ENCODE results near the gene TPRG1L. TPM values are rescaled to one million over a fixed set of nuclear protein-coding genes. Genes with fewer than 3 reads are reported as not detected.
"Not testable (repeated sequence)": the region's sequence is repeated elsewhere in the genome, so short reads cannot be mapped to it uniquely, and the experiment has no call there.

TPRG1L gene
- total RNA-seq, 2 experiments from 2014 or later, result 9.5 to 10.0 TPM

- Mint-ChIP-seq H3K9me3 (no peaks in the 10 kb centered on the region), H3K27ac (no peak overlapping the region), H3K36me3 (no peaks in the 10 kb centered on the region), H3K4me3 (peak overlapping the region; percentile 47), H3K27me3 (peaks cover 21% of the 10 kb centered on the region), H3K4me1 (peaks cover 2% of the 10 kb centered on the region)
- DNase-seq, result no peak
Measured at GRCh38 chr1:3610527-3611169, 14.2 kb upstream of the TPRG1L start.

DNA sequence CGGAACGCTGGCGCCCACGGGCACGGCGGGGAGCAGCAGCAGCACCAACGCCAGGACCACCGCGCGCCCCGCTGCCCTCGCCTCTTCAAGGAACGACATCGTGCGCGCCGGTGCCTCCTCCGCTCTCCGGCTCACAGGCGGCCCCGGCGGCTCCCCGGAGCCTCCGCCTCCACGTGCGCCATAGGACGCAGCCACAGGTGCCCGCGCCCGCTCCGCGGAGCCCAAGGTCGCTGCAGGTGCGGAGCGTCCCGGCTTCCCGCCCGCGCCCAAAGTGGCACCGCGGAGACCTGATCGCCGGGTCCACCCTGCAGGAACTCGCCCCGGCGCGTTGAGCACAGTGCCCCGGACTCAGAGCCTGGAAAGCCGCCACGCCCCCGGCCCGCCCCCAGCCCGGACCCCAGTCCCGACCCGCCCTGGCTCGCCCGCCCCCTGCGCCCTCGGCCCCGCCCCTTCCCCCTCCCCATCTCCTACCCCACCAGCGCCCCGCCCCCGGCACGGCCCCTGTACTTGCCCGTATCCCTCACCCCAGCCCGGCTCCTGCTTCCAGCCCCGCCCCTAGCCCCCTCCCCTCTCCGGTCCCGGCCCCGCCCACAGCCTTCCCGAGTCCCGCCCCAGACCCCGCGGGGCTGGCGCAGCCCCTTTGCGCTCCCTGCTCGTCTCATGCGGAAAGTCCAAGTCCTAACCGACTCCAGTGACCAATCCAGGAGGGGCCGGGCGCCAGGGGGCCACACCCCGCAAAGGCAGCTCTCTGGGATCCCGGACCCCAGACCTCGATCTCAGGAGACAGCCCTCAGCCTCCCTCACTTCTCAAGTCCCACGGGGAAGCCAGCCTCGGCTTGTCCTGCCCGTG lies 13.4 kb upstream of the TPRG1L start, which contains the start of gene MEGF6:
TSS of gene MEGF6 (minus strand) at position 339 of the 850 bp plus-strand sequence. CDS start at position 99, 240 bp downstream.
- Mint-ChIP-seq H3K4me3 (peak within 1 kb of the TSS; percentile 67), H3K27ac (no peak within 1 kb of the TSS)

GRCh38 chr1:3612123-3612522 lies 12.7 kb upstream of the TPRG1L start:
- DNase-seq, result no peak
- Mint-ChIP-seq H3K36me3 (no peaks in the 10 kb centered on the region), H3K9me3 (no peaks in the 10 kb centered on the region), H3K4me1 (peaks cover 2% of the 10 kb centered on the region), H3K4me3 (peak overlapping the region; percentile 67), H3K27ac (no peak overlapping the region), H3K27me3 (peaks cover 21% of the 10 kb centered on the region)

More for the DNA sequence above, 13.4 kb upstream of the TPRG1L start, which contains the start of gene MEGF6:
- H3K27me3 Mint-ChIP-seq, result peaks cover 21% of the 10 kb centered on the region
- peak; percentile 50 for DNase-seq
- H3K36me3 Mint-ChIP-seq, result no peaks in the 10 kb centered on the region
- H3K9me3 Mint-ChIP-seq, result no peaks in the 10 kb centered on the region
- peaks cover 2% of the 10 kb centered on the region for H3K4me1 Mint-ChIP-seq

- Mint-ChIP-seq H3K27me3 (peaks cover 16% of the 10 kb centered on the region), H3K4me1 (peaks cover 12% of the 10 kb centered on the region), H3K9me3 (no peaks in the 10 kb centered on the region), H3K27ac (no peak overlapping the region), H3K4me3 (no peak overlapping the region), H3K36me3 (no peaks in the 10 kb centered on the region)
- no peak for DNase-seq
Measured at GRCh38 chr1:3614755-3615742, 9.8 kb upstream of the TPRG1L start.

DNA sequence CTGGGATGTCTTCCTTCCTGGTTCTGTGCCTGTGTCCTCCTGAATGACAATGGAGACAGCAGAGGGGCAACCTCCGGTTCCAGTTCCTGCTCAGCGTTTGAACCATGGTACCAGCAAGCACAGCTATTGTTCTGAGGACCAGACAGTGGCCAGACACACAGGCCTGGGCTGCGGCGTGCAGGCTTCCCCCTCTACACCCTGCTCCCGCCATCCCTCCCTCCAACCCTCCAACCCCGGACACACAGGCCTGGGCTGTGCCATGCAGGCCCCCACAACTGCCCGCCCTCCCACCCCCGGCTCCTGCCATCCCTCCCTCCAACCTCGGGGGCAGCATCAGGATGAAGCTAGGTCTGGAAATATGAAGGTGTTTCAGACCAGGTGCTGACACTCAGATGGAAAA lies 8.0 kb upstream of the TPRG1L start:
- Mint-ChIP-seq H3K36me3 (no peaks in the 10 kb centered on the region), H3K27ac (no peak overlapping the region), H3K4me1 (peaks cover 11% of the 10 kb centered on the region), H3K9me3 (no peaks in the 10 kb centered on the region), H3K27me3 (peaks cover 5% of the 10 kb centered on the region), H3K4me3 (no peak overlapping the region)
- no peak for DNase-seq

- no peaks in the 10 kb centered on the region for H3K27me3 Mint-ChIP-seq
- no peak for DNase-seq
- H3K4me1 Mint-ChIP-seq, result peaks cover 13% of the 10 kb centered on the region
Measured at GRCh38 chr1:3617806-3618345, 6.9 kb upstream of the TPRG1L start.

DNA sequence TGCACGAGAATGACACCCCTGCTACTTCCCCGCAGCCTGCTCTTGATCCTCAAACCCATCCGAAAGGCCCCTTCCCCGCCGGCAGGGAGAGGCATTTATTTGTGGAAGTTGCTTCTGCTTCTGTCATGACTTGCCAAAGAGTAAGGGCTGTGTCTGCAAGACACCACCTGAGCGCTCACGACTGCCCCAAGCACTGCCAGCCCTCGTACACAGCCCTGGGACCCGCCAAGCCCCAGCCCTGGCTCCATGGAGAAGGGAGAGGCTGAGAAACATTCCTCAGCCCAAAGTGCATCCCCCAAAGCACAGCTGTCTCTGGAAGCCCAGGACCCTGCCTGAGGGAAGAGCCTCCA lies 6.3 kb upstream of the TPRG1L start:
- H3K27me3 Mint-ChIP-seq, result no peaks in the 10 kb centered on the region

More at GRCh38 chr1:3617806-3618345, 6.9 kb upstream of the TPRG1L start:
- no peaks in the 10 kb centered on the region for H3K9me3 Mint-ChIP-seq
- H3K36me3 Mint-ChIP-seq, result no peaks in the 10 kb centered on the region
- H3K4me3 Mint-ChIP-seq, result no peak overlapping the region
- no peak overlapping the region for H3K27ac Mint-ChIP-seq

DNA sequence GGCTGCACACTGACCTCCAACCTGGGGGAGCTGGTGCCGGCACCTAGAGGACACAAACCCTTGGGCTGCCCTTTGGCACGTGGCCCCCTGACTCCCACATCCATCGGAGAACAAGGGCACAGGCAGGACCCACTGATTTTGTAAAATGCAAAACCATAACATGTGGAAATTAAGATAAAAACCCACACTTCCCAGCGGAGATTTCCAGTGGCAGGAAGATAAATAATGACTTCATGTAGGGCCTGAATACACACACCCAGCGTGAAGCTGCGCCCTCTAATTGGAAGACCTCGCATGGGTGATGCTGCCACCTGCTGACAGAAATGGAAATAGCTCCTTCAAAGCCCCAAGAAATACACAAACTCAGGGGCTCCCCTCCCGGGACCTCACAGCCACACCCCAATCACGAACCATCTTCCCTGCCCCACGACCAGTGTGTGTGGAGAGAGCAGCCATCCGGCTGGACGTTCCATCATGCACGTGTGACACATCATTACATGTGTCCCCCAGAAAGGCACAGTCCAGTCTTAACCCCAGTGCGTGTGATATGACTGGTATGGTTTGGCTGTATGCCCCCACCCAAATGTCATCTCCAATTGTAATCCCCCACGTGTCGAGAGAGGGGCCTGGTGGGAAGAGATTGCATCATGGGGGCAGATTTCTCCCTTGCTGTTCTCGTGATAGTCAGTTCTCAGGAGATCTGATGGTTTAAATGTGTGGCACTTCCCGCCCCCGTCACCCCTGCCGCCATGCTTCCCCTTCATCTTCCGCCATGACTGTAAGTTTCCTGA lies 5.7 kb upstream of the TPRG1L start:
- Mint-ChIP-seq H3K27ac (peak overlapping the region; percentile 63), H3K9me3 (no peaks in the 10 kb centered on the region), H3K4me1 (peaks cover 24% of the 10 kb centered on the region), H3K27me3 (no peaks in the 10 kb centered on the region), H3K36me3 (no peaks in the 10 kb centered on the region), H3K4me3 (peak overlapping the region; percentile 34)
- DNase-seq, result peak; percentile 68

More for the DNA sequence above, 6.3 kb upstream of the TPRG1L start:
- H3K4me1 Mint-ChIP-seq, result peaks cover 19% of the 10 kb centered on the region
- H3K36me3 Mint-ChIP-seq, result no peaks in the 10 kb centered on the region
- H3K9me3 Mint-ChIP-seq, result no peaks in the 10 kb centered on the region
- no peak overlapping the region for H3K27ac Mint-ChIP-seq
- no peak overlapping the region for H3K4me3 Mint-ChIP-seq
- no peak for DNase-seq

DNA sequence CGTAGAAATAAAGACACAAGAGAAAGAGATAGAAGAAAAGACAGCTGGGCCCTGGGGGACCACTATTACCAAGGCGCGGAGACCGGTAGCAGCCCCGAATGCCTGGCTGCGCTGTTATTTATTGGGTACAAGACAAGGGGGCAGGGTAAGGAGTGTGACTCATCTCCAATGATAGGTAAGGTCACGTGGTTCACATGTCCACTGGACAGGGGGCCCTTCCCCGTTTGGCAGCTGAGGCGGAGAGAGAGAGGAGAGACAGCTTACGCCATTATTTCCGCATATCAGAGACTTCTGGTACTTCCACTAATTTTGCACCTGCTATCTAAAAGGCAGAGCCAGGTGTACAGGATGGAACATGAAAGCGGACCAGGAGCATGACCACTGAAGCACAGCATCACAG lies 4.1 kb upstream of the TPRG1L start:
- Mint-ChIP-seq H3K4me1 (peaks cover 28% of the 10 kb centered on the region), H3K27me3 (no peaks in the 10 kb centered on the region), H3K4me3 (no peak overlapping the region), H3K36me3 (no peaks in the 10 kb centered on the region), H3K27ac (no peak overlapping the region), H3K9me3 (no peaks in the 10 kb centered on the region)
- DNase-seq, result no peak

DNA sequence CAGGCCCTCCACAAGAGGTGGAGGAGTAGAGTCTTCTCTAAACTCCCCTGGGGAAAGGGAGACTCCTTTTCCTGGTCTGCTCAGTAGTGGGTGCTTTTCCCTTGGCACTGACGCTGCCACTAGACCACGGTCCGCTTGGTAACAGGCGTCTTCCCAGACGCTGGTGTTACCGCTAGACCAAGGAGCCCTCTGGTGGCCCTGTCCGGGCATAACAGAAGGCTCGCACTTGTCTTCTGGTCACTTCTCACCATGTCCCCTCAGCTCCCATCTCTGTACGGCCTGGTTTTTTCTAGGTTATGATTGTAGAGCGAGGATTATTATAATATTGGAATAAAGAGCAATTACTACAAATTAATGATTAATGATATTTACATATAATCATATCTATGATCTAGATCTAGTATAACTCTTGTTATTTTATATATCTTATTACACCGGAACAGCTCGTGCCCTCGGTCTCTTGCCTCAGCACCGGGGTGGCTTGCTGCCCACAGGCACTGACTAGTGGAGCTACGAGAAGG lies 3.6 kb upstream of the TPRG1L start:
- H3K27ac Mint-ChIP-seq, DNase-seq, H3K36me3 Mint-ChIP-seq, H3K4me3 Mint-ChIP-seq, H3K9me3 Mint-ChIP-seq, H3K27me3 Mint-ChIP-seq: not testable (repeated sequence)
- H3K4me1 Mint-ChIP-seq, result peaks cover 33% of the 10 kb centered on the region

- not testable (repeated sequence) for H3K4me3 Mint-ChIP-seq, H3K27ac Mint-ChIP-seq, H3K27me3 Mint-ChIP-seq, H3K9me3 Mint-ChIP-seq, H3K36me3 Mint-ChIP-seq, DNase-seq
- peaks cover 34% of the 10 kb centered on the region for H3K4me1 Mint-ChIP-seq
Measured at GRCh38 chr1:3622102-3622501, 2.7 kb upstream of the TPRG1L start.

GRCh38 chr1:3623441-3624199 lies 1.2 kb upstream of the TPRG1L start:
- DNase-seq, result no peak
- Mint-ChIP-seq H3K9me3 (no peaks in the 10 kb centered on the region), H3K4me1 (peaks cover 35% of the 10 kb centered on the region), H3K27ac (no peak overlapping the region), H3K4me3 (peak overlapping the region; percentile 90), H3K36me3 (no peaks in the 10 kb centered on the region), H3K27me3 (no peaks in the 10 kb centered on the region)

All from activated naive CD8-positive, alpha-beta T cell treated with anti-CD3 and anti-CD28 coated beads for 36 hours (primary cell).